HG02571 (cell line): Measurements from ENCODE around the gene HACL1.

Experiments used
- ATAC-seq: cut with Tn5 transposase; IDR thresholded peaks from one replicate; pipeline ENCODE4 v1.9.1; 2021; ENCODE audit warnings: mild to moderate bottlenecking, moderate library complexity; ENCODE audit not compliant: unreplicated experiment

Gene HACL1

GRCh38 chr3:15531346-15531745, 70.0 kb downstream of the HACL1 start:
- no peak for ATAC-seq

- ATAC-seq, result no peak
These were observed 72.4 kb downstream of the HACL1 start for GRCh38 chr3:15528854-15529537.

GRCh38 chr3:15527031-15527459, 74.3 kb downstream of the HACL1 start:
- ATAC-seq, result no peak

GRCh38 chr3:15525790-15526189, 75.6 kb downstream of the HACL1 start:
- no peak for ATAC-seq

GRCh38 chr3:15523660-15524417, 77.5 kb downstream of the HACL1 start:
- no peak for ATAC-seq

- no peak for ATAC-seq
These were observed 79.4 kb downstream of the HACL1 start for GRCh38 chr3:15522016-15522415.

- ATAC-seq, result no peak
These were observed 79.8 kb downstream of the HACL1 start, which contains the start of gene COLQ for GRCh38 chr3:15521573-15521965. Gene COLQ (minus strand): TSS chr3:15521706. CDS start chr3:15521625, 81 bp downstream.

GRCh38 chr3:15520804-15521572, 80.4 kb downstream of the HACL1 start:
- ATAC-seq, result no peak

- no peak for ATAC-seq
These were observed 81.2 kb downstream of the HACL1 start for GRCh38 chr3:15520185-15520584.

GRCh38 chr3:15519096-15519495, 82.3 kb downstream of the HACL1 start:
- no peak for ATAC-seq

- no peak for ATAC-seq
These were observed 86.6 kb downstream of the HACL1 start for GRCh38 chr3:15514663-15515340.

GRCh38 chr3:15513810-15514662, 87.3 kb downstream of the HACL1 start:
- ATAC-seq, result no peak

- no peak for ATAC-seq
These were observed 88.3 kb downstream of the HACL1 start for GRCh38 chr3:15513116-15513515.

GRCh38 chr3:15512166-15512565, 89.2 kb downstream of the HACL1 start:
- ATAC-seq, result no peak

- no peak for ATAC-seq
These were observed 90.2 kb downstream of the HACL1 start for GRCh38 chr3:15511156-15511555.
